Kidney glomerular epithelial cell (primary cell): ENCODE data around the gene ALDH7A1.
"Not testable (repeated sequence)": the region's sequence is repeated elsewhere in the genome, so short reads cannot be mapped to it uniquely, and the experiment has no call there.

ENCODE experiments used
- DNase-seq: peaks from one replicate; lab custom pipeline; 2025; lab: John Stamatoyannopoulos, UW

The ALDH7A1 gene

DNA sequence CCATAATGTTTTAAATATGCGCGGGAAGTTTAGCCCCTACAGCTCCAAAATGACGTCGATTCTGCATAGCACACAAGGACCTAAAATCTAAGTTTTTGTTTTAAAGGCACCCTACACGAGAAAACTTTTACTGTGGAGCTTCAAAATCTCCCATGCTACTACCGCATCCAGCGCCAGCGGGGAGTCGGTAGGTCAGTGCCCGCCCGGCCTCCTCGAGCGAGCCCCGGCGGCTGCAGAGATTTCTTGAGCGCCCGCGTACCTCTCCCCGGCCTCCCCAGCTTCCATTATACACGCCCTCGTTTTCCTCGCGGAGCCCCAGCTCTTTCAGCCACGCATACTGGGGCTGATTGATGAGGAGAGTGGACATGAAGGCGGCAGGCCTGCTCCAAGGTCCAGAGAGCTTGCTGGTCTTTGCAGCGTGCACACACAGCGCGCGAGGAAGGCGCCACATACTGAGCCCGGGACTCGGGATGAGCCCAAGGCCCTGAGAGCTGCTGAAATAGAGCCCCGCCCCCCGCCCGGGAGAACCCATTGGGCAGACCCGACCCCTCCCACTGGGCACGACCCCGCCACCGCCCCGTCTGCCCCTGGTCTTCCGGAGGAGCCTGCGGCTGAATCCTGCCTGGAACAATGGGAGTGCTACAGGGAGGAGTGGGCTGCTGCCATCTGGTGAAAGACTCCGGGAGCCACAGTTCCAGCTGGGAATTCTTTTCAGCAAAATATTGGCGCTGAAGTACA, at the start of gene ALDH7A1:
Gene ALDH7A1, minus strand, starts transcription at position 472 of the 738 bp plus-strand sequence. Its CDS starts 21 bp downstream, at position 451.
- DNase-seq: peak; percentile 92

DNA sequence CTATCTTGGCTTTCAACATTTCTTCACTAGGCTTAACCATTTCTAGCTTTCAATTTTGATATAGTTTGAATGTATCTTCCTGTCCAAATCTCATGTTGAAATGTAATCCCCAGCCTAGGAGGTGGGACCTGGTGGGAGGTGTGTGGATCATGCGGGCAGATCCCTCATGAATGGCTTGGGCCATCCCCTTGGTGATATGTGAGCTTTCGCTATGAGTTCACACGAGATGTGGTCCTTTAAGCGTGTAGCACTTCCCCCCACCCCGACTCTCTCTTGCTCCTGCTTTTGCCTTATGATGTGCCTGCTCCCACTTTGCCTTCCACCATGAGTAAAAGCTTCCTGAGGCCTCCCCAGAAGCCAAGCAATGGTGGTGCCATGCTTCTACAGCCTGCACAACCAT, 46.4 kb upstream of the ALDH7A1 start:
- no peak for DNase-seq

DNA sequence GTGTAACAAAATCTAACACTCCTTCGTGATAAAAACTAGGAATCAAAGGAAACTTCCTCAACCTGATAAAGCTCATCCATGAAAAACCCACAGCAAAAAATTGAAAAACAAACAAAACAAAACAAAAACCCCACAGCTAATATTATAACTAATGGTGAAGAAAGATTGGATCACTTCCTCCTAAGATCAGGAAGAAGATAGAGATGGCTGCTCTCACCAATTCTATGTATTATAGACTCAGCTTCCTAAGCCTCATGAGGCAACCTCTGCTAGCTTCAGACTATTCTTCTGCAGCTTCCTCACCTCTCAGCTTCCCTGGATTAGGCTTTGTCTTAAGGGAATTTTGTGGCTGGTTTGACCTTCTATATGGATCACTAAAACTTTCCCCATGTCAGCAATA, 45.8 kb upstream of the ALDH7A1 start:
- no peak for DNase-seq

DNA sequence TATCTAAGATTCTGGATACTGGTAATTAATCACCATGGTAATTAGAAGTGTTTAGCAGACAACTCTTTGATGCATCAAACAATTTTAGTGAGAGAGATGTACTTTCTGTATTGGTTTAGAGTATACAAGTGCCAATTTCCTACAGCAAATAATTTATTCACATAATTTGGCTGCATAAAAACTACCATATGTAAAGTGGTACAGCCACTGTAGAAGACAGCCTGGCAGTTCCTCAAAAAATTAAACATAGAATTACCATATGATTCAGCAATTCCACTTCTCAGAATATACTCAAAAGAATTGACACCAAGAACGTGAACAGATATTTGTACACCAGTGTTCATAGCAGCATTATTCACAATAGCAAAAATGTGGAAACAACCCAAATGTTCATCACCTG, 41.9 kb upstream of the ALDH7A1 start:
- DNase-seq: no peak

DNA sequence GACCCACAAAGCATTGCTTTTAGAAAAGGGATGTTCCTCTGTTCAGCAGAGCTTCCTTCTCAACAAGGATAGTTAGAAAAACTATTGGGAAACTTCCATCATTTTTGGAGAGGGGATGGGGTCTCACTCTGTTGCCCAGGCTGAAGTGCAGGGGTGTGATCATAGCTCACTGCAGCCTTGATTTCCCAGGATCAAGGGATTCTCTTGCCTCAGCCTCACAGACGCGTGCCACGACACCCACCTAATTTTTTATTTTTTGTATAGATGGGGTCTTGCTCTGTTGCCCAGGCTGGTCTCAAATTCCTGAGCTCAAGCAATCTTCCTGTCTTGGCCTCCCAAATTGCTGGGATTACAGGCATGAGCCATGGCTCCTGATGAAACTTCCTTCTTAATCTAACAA, 40.6 kb upstream of the ALDH7A1 start:
- no peak for DNase-seq

DNA sequence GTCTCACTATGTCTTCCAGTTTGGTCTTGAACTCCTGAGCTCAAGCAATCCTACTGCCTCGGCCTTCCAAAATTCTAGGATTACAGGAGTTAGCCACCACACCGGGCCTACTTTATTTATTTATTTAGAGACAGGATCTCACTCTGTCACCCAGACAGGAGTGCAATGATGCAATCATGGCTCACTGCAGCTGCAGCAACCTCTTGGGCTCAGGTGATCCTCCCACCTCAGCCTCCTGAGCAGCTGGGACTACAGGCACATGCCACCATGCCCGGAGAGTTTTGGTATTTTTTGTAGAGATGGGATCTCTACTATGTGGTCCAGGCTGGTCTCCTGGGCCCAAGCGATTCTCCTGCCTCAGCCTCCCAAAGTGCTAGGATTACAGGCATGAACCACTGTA, 38.5 kb upstream of the ALDH7A1 start:
- no peak for DNase-seq

DNA sequence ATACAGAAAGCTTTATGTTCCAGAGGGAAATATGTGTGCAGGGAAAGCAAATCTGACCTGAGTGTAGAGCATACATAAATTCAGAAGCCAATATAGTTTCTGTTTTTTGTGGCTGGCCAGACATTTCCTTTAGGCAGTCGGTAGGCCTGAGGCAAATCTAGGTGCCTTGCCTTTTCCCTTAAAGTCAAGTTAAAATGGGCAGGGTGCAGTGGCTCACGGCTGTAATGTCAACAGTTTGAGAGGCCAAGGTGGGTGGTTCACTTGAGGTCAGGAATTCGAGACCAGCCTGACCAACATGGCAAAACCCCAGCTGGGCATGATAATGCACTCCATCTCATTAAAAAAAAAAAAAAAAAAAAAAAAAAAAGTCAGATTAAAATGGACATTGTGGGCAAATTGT, 36.9 kb upstream of the ALDH7A1 start:
- no peak for DNase-seq

DNA sequence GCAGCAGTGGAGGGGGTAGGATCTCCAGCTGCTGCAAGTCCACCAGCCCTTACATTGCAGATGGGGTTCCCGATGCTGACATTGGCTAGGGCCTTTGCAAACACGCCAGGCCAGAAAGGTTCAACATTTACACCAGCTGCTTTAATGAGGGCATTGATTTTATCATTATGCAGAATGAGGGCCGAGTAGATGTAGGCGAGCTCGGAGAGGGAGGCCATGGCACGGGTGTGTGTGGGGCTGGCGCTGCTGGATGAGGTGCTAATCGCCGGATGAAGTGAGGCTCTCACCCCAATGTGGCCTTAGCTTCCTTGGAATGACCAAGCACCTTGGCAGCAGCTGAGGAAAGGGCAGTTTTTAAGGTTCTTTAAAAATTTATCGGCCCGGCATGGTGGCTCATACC, 33.1 kb upstream of the ALDH7A1 start:
- no peak for DNase-seq

DNA sequence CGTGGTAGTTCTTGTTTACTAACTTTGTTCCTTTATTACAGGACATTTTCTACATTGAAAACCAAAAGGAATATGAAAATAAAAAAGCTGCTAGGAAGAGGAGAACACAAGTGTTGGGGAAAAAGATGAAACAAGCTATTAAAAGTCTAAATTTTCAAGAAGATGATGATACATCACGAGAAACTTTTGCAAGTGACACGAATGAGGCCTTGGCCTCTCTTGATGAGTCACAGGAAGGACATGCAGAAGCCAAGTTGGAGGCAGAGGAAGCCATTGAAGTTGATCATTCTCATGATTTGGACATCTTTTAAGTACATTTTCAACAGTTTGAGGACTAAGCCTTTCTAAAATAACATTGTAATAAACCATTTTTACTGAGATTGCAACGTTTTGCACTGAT, 29.5 kb upstream of the ALDH7A1 start:
- peak; percentile 44 for DNase-seq

DNA sequence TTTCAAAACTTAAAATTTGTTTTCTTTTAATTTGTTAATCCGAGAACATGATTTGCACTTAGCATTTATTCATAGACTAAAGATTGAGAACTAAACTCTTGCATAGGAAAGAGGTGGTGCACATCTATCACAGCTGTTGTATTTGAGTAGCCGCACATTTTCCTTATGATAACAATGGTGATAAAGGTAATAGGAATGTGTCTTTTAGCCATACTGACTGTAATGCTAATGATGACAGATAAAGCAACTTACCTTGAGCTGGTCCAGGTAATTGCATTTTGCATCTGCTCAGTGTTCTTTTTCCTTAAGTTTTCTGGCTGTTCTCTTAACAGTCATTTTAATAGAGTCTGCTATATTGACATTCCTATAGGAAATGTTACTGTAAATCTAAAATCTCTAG, 24.8 kb upstream of the ALDH7A1 start:
- DNase-seq: no peak

DNA sequence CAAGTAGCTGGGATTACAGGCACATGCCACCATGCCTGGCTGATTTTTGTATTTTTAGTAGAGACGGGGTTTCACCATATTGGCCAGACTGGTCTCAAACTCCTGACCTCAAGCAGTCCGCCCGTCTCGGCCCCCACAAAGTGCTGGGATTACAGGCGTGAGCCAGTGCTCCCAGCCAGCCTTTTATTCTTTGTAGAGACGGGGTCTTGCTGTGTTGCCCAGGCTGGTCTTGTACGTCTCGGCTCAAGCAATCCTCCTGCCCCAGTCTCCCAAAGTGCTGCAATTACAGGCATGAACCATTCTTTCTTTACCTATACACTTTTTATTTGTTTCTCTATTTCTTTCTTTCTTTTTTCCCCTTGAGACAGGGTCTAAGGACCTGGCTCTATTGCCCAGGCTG, 22.6 kb upstream of the ALDH7A1 start:
- DNase-seq: not testable (repeated sequence)

DNA sequence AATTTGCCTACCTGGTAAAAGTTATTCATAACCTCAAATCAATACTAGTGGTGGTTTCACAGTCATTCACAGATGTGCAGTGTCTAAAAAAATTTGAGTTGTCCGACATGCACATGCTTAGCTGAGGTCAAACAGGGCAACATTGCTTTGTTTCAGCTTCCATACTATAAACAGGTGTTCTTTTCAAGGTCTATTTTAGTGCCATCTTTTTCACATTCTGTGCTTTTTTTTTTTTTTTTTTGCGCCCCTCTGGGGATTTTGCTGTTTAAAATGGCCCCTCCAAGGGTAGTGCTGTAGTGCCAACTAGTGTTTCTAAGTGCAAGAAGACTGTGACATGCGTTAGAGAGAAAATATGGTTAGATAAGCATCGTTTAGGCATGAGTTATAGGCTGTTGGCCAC, 20.3 kb upstream of the ALDH7A1 start:
- DNase-seq: no peak

DNA sequence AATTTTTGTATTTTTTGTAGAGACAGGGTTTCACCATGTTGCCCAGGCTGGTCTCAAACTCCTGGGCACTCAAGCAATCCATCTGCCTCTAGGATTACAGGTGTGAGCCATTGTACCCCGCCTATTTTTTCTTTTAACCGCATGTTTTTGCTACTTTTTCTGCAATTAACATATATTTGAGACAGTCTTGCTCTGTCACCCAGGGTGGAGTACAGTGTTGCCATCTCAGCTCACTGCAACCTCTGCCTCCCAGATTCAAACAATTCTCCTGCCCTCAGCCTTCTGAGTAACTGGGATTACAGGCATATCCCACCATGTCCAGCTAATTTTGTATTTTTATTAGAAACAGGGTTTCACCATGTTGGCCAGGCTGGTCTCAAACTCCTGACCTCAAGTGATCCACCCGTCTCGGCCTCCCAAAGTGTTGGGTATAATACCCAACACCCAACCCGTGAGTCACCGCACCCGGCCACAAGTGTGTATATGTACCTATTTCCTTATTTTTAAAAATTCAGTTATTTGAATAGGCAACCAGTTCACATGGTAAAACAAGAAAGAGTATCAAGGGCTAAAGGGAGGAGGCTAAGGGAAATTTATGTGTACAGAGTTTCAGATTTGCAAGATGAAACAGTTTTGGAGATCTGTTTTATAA, 19.0 kb upstream of the ALDH7A1 start:
- no peak for DNase-seq

DNA sequence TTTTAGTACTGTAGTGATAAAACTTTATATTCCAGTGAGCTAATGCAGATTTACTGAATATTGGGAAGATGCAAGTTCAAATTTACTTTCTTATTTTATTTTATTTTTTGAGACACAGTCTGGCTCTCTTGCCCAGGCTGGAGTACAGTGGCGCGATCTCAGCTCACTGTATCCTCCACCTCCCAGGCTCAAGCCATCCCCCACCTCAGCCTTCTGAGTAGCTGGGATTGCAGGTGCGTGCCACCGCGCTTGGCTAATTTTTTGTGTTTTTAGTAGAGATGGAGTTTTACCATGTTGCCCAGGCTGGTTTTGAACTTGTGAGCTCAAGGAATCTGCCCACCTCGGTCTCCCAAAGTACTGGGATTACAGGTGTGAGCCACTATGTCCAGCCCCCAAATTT, 15.6 kb upstream of the ALDH7A1 start:
- DNase-seq: no peak

DNA sequence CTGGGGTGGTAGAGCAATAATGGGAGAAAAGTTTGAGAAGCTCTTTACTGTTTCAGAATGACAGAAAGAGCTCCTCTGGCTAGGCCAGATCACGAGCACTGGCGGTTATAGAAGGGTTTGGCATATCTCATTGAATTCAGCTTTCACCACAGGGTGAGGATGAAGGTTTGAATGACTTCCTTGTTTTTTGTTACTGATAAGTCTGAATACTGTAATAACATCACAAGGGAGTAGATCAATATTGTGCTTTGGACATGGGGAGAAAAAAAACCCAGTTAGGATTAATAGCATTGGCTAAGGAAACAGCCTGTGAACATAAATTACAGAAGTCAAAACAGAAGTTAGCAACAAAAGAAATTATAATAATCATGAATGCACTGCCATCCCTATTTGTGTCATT, 15.1 kb upstream of the ALDH7A1 start:
- DNase-seq: no peak

DNA sequence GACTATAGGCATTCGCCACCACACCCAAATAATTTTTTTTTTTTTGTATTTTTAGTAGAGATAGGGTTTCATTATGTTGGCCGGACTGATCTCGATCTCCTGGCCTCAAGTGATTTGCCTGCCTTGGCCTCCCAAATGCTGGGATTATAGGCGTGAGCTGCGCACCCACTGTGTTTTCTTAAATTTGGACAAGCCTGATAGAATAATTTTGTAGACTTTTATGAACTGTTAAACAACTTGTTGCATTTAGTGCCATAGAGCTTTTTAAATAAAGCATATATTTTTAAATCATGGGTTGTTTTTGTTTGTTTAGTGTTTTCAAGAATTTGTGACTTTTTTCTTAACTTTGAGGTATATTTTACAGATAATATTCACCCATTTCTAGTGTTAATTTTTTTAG, 10.5 kb upstream of the ALDH7A1 start:
- no peak for DNase-seq

DNA sequence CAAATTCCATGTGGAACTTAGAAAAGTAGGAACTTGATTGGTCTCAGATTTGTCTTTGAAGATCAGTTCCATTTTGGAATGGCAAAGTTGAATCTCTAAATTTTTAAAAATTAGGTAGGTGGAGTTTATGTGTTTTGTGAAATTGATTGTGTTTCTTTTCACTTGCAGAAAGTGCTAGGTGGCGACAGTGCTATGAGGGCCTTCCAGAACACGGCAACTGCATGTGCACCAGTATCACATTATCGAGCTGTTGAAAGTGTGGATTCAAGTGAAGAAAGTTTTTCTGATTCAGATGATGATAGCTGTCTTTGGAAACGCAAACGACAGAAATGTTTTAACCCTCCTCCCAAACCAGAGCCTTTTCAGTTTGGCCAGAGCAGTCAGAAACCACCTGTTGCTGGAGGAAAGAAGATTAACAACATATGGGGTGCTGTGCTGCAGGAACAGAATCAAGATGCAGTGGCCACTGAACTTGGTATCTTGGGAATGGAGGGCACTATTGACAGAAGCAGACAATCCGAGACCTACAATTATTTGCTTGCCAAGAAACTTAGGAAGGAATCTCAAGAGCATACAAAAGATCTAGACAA, 8.5 kb upstream of the ALDH7A1 start:
- DNase-seq: no peak

DNA sequence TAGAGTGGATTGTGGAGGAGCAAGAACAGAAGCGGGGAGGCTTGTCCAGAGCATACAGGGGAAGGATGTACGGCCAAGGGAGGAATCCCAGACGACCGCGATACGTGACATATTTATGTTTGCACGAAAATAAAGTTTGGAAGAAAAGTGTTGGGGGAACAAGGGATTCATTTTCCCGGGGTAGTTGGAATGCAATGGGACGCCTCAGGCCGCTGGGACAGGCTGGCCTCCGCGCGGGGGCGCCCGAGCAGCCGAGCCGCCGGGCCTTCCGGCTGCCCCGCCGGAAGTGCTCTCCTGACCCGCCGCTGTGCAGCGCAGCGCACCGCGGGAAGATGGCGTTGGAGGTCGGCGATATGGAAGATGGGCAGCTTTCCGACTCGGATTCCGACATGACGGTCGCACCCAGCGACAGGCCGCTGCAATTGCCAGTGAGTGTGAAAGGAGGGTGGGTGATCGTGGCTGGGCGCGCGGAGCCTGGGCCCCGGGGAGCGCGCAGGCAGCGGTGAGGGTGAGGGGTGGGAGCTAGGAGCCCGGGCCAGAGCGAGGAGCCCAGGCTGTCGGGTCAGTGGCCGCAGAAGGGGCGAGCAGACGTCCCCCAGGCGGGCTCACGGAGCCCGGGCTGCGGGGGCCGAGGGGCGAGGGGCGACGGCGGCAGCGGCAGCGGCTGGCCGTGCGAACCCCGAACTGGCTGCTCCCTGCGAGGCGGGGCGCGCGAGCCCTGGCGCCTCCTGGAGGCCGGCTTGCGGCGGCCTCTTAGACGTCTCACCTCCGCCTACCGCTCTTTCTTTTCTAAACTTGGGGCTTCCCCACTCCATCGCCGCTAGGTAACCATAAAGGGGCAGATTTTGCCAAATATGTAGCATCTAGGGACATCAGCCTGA, 5.9 kb upstream of the ALDH7A1 start, which contains the start of gene PHAX:
Gene PHAX, plus strand, starts transcription at position 317 of the 881 bp plus-strand sequence. Its CDS starts 16 bp downstream, at position 333.
- peak; percentile 66 for DNase-seq

DNA sequence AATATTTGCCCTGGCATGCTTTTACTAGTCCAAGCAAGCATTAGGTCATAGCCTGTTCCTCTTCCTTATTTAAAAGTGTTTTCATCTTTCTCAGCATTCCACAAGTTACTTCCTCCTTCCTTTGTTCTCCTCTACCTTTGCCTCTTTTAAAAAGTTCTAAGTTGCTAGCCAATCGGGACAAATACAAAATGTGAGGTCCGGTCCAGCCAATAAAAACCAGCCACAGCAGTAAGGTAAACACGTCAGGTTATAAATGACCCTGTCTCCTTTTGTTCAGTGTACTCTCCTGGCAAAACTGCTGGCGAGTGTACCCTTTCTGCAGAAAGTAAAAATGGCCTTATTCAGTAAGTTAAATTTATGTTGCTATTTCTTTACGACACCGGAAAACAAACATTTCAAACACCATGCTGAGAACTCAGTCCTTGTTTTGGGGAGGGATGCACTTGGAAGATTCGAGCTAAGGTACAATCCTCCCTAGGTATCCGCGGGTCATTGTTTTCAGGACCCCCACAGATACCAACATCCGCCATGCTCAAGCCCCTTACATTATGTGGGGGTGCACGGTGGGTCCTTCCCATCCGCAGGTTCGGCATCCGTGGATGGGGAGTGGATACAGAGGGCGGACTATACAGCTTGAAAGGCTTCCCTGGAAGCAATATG, 5.1 kb upstream of the ALDH7A1 start:
- DNase-seq: not testable (repeated sequence)

DNA sequence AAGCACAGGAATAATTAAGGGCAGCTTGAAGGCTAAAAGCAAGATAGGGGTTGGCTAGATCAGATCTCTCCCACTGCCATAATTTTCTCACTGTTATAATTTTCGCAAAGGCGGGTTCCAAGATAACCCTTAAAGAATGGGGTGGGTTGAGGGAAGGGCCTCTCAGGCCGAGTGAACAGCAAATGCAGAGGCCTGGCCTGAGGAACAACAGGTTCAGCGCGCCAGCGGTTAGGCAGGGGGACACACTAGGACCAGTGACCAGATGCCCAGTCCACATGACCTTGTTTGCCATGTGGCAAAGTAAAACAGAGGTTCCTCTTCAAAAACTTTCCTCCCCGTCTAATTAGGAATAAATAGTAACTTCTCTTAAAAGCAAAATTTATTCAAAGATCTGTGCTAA, 4.5 kb upstream of the ALDH7A1 start:
- no peak for DNase-seq

DNA sequence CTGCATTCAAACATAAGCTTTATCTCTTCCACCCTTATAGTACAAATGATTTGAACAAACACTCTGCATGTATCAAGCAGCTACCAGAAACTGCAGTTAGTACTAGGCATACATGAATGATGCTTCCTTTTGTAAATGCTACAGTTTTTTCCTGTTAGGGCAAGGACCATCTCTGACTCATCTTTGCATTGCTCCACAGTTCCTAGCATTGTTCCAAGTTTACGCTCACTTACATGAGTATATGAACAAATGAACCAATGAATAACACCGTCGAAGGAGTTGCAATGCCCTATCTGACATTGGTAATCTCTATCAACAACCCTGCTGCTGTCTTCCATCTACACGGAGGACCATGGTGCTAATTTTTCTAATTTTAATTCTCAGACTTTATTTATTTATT, 2.1 kb upstream of the ALDH7A1 start:
- no peak for DNase-seq
